Measurements from ENCODE around the gene CCDC88A.
"Not testable (repeated sequence)": the region's sequence is repeated elsewhere in the genome, so short reads cannot be mapped to it uniquely, and the experiment has no call there.

CCDC88A gene

GRCh38 chr2:55370208-55370607, 49.4 kb downstream of the CCDC88A start:
- no peak for DNase-seq

- no peak for DNase-seq
These were observed 54.4 kb downstream of the CCDC88A start for GRCh38 chr2:55365303-55365702.

DNA sequence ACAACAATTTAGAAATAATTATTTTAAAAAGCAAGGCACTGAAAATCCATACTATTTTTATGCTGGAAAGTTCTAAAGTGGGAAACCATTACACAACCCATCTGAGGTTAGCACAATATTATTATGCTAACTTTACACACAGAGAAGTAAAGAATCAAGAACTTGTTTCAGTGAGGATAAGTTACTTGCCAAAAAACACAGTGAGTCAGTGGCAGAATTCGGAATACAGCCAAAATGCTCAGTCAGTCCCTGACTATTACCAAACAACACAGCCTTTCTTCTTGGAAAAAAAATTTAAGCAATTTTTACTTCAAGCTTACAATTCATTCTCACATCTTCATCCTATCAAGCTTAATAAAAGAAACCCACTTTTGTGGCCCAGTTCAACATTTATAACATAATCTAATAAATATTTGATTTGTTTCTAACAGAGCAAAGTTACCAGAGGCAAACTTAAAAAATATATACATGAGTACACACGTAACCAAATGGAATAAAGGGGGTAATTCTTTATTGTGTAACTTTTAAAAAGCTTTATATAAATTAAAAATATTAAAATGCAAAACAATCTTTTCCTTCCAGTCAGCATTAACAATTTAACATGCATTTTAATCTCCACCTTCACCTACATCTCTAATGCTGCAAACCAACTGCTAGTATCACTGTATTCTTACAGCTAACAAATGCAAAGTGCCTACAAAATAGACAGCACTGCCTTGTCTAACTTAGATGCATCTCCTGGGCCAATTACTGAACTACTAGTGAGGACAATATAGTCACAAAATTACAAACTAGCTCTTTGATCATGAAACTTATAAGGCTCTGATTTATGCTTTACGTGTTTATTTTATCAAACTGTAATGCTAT, 55.2 kb downstream of the CCDC88A start:
- no peak for DNase-seq

DNA sequence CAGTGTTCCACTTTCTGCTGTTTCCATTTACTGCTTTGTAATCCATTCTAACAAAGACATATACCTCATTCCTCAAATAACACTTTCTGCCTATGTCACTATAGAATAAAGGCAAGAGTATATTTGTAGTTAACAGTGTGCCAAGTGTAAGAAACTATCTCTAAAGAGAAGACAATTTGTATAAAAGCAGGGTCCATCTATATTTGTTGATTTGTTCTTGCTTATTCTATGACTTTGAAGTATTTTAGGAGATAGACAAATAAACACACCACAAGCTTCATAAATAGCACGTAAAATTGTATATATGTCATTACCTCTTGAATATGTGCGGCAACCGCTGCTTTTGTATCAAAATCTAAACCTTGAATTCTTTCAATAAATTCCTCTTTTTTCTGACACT, 56.0 kb downstream of the CCDC88A start:
- no peak for DNase-seq

GRCh38 chr2:55361465-55362189, 58.0 kb downstream of the CCDC88A start:
- DNase-seq, result no peak

- no peak for DNase-seq
These were observed 61.2 kb downstream of the CCDC88A start for GRCh38 chr2:55358451-55358850.

GRCh38 chr2:55357927-55358326, 61.7 kb downstream of the CCDC88A start:
- no peak for DNase-seq

DNA sequence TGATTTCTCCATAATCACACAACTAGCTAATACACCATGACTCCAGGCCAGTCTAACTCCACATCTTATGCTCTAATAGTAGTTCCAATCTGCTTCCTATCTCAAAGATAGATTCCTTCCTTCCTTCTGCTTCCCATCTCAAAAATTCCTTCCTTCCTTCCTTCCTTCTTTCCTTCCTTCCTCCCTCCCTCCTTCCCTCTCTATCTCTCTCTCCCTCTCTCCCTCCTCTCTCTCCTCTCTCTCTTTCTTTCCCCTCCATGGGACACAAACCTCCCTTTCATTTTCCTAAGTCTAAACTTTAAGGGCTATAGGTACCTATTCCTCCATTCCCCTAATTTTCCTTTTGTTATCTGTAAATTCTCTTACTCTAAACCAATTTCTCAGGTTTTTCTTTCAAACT, 62.5 kb downstream of the CCDC88A start:
- DNase-seq, result no peak

DNA sequence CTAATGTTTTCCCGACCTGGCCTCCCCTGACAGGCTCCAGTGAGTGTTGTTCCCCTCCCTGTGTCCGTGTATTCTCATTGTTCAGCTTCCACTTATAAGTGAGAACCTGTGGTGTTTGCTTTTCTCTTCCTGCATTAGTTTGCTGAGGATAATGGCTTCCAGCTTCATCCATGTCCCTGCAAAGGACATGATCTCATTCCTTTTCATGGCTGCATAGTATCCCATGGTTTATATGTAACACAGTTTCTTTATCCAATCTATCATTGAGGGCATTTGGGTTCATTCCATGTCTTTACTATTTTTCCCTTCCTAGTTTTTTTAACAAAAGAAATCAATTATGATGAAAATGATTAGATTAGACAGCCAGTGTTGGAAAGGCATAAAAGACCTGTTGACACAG, 63.5 kb downstream of the CCDC88A start:
- DNase-seq, result not testable (repeated sequence)

DNA sequence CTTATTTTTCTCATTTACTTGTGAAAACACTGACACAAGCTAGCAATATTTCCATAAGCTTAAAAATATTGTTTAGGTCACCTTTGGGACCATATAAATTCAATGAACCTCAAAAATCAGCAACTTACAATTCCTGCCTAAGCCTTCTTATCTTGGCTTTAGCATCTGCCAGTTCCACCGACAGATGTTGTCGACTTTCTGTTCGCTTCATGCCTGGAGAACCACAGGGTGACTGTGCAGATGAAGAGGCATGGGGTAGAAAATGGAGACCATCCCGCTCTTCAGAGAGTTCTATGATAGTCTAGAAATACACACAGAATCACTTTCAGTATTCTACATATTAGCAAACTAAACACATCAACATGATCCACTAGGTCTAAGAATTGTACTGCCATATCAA, 64.2 kb downstream of the CCDC88A start:
- DNase-seq, result no peak

DNA sequence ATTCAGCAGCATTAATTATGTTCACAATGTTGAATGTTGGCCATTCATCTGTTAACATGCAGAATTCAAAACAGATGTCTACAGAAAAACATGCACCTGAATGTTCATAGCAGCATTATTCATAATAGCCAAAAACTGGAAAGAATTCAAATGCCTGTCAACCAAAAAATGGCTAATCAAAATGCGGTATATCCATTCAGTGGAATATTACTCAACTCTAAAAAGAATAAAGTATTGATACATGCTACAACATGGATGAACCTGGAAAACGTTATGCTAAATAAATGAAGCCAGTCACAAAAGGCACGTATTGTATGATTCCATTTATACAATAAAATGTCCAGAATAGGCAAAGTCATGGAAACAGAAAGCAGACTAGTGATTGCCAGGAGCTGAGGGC, 68.0 kb downstream of the CCDC88A start:
- DNase-seq, result no peak

GRCh38 chr2:55345064-55345463, 74.6 kb downstream of the CCDC88A start:
- no peak for DNase-seq

DNA sequence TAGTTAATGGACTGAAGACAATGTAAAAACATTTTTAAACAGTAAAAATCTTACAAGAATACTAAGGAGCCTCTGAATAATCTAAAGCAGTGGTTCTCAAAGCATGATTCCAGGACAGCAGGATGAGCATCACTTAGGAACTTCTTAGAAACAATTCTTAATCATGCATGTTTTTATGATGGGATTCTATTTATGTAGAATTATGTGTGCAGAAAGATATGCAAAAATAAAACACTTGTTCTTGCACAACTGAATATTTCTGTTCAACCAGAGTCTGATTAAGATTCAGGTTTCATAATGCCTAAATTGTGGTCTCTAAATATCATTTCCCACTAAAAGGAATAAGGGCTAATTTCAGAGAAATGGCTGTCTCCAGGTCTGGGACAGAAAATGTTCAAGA, 81.4 kb downstream of the CCDC88A start:
- no peak for DNase-seq

DNA sequence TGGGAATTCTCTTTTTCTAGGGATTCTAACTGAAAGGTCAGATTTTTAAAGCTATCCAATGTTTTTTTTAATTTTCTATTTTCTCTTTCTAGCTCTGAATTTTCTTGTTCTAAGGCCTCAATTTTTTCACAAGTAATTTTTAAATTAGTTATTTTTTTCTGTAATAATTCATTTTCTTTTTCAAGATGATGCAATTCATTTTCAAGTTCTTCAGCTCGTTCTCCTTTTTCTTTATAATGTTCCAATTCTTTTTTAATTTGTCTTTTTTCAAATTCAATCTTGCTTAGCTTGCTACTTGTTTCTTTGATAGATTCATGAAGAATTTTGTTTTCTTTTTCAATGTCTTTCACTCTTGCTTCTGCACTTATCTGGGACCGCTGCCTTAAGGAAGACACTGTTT, 84.9 kb downstream of the CCDC88A start:
- DNase-seq, result no peak

DNA sequence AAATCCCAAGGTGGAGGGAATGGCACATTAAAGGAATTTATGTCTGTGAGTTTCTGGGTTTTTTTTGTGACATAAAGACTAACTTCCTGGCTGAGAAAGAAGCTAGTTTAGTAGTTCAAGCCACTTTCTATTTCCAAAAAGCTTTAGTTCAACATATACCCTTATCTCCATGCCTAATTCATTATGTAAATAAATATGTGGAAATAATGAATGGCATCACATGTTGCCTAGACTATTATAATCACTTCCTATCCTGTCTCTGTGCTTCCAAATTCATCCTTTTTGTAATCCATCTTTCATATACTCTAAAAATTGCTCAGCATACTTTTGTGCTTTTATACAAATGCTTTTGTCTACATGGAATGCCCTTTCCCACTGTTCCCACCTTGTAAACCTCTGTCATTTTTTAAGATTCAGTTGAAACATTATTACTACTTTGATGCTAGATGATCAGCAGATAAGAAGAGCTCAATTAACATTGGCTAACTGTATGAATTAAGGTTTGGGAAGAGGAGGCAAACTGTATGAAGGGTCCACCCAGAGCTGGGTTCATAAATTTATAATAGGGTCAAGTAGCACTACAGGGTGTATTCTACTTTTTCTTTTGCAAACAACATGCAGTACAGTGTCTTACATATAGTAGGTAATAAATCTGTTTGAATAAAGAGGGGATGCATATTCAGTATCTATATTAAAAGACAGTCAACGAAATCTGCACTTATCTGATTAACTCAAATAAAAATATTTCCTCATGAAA, 88.9 kb downstream of the CCDC88A start:
- no peak for DNase-seq

- no peak for DNase-seq
These were observed 92.0 kb downstream of the CCDC88A start for GRCh38 chr2:55327470-55328230.

- no peak for DNase-seq
These were observed 104.7 kb downstream of the CCDC88A start for GRCh38 chr2:55314985-55315384.

DNA sequence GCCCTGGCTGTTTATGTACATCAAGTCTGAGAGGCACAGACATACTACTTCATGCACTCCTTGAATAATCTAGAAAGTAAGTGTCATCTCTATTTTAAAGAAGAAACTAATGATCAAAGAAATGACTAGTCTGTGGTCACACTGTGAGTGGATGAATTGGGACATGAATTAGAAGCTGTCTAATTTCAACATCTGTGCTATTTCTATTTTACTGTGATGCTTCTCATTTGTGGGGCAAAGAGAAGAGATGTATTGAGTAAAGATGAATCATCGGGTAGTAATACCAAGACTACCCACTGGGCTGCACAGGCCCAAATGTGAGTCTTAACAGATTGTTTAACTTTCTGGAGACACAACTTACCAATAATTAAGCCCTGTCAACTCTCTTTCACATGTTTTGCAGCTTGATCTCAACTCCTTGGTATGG, 108.2 kb downstream of the CCDC88A start:
- DNase-seq, result no peak

DNA sequence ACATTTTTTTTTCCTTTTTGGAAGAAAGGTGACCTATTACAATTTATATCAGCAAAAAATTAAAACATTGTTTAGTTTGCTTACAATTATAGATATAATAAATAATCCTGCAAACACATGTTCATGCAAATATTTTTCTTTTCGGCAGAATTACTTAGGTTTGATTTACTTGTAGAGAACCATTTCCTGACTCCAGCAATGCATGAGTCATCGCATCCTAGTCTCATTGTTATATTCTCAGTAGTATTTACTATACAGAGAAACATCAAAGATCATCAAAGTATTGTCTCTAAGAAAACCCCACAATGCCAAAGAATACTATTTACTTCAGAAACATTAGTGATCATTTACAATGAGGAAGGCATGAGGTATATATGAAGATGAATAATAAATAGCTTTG, 110.2 kb downstream of the CCDC88A start:
- no peak for DNase-seq

DNA sequence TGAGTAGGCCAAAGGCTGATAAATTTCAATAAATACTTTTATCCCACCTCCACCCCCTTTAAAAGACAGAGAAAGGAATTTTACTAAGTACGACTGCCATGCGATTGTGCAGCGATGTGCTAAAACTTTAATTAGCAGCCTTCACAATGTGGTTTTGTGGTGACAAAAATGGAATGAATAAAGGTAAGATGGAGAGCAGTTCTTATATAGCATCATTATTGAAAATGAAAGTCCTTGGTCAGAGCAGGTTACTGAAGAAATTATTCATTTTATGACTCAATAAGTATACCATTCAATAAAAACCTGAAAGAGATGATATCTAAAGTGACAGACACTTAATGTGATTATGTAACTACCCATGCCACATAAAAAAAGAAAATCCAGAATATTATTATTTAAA, 117.4 kb downstream of the CCDC88A start:
- no peak for DNase-seq

GRCh38 chr2:55301277-55301676, 118.4 kb downstream of the CCDC88A start:
- DNase-seq, result no peak

DNA sequence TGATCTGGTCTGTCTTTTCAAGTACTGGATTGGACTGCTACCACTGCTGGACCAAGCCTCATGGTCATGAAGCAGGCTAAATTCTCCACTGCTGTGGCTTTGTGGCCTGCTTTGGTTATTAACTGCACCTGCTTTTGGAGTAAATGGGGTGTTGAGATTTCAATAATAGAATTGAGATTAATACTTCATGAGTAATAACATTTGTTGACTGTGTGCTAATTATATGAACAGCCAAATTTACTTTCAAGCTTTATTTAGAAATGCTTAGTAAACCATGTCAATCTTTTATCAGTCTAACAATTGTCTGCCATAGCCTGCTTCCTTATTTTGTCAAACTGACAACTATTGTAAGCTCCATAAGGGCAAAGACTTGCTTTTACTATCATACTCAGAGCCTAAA, 123.3 kb downstream of the CCDC88A start:
- DNase-seq, result no peak

DNA sequence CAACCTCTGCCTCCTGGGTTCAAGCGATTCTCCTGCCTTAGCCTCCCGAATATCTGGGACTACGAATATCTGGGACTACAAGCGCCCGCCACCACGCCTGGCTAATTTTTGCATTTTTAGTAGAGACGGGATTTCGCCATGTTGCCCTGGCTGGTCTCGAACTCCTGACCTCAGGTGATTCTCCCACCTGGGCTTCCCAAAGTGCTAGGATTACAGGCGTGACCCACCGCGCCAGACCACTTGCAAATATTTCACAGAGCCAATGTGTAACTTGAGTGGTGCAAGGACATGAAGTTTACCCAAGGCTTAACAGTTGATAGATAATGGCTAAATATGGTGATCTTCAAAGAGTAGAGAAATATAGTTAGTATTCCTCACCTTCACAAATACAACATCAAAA, 136.6 kb downstream of the CCDC88A start:
- DNase-seq, result no peak
